Renal cortex interstitium (tissue), 11 donors: ENCODE measurements around the gene OBP2A. TPM values are rescaled to one million over a fixed set of nuclear protein-coding genes. Genes with fewer than 3 reads are reported as not detected.
"Not testable (repeated sequence)": the region's sequence is repeated elsewhere in the genome, so short reads cannot be mapped to it uniquely, and the experiment has no call there.

ENCODE experiments used
- DNase-seq, 11 donors: peaks; one replicate each; pipeline ENCODE4 v3.0.0-alpha.2; 2013; ENCODE audit warnings: low read depth in 9 of 11, low spot score in 4 of 11; ENCODE audit errors: extremely low read depth in 1 of 11
- polyA plus RNA-seq, 3 donors: library from polyadenylated mRNA; unstranded; fragments of 120-200 nt; gene quantifications; one replicate each; pipeline ENCODE4 v1.2.1, GENCODE V29; 2013; ENCODE audit not compliant: insufficient read length in 3 of 3

Gene OBP2A
- polyA plus RNA-seq, 3 donors, result 0.59 TPM; not detected in 2

GRCh38 chr9:135546792-135547617 is 1.1 kb downstream of the OBP2A start:
- not testable (repeated sequence) for DNase-seq

GRCh38 chr9:135547756-135548736 is 2.1 kb downstream of the OBP2A start:
- no peak for DNase-seq

GRCh38 chr9:135549478-135550343 is 3.8 kb downstream of the OBP2A start:
- DNase-seq, result not testable (repeated sequence)

- no peak for DNase-seq
Observed at GRCh38 chr9:135550344-135550918, 4.5 kb downstream of the OBP2A start.

- no peak for DNase-seq
Observed at GRCh38 chr9:135551031-135551430, 5.1 kb downstream of the OBP2A start.

- DNase-seq, result no peak
Observed at GRCh38 chr9:135551456-135551855, 5.5 kb downstream of the OBP2A start.

GRCh38 chr9:135552021-135552697 is 6.2 kb downstream of the OBP2A start:
- DNase-seq, result no peak

GRCh38 chr9:135552698-135553171 is 6.8 kb downstream of the OBP2A start:
- DNase-seq, result no peak

- no peak for DNase-seq
Observed at GRCh38 chr9:135554718-135555117, 8.8 kb downstream of the OBP2A start.

- no peak for DNase-seq
Observed at GRCh38 chr9:135555203-135555602, 9.3 kb downstream of the OBP2A start.

- DNase-seq, result no peak
Observed at GRCh38 chr9:135555910-135556309, 10.0 kb downstream of the OBP2A start.

GRCh38 chr9:135559606-135560005 is 13.7 kb downstream of the OBP2A start:
- no peak for DNase-seq

GRCh38 chr9:135561391-135562234 is 15.7 kb downstream of the OBP2A start, which contains the start of gene PAEP:
PAEP (plus strand) TSS chr9:135561756.
- no peak for DNase-seq

- DNase-seq, result no peak
Observed at GRCh38 chr9:135562235-135562745, 16.4 kb downstream of the OBP2A start.

GRCh38 chr9:135563039-135563476 is 17.1 kb downstream of the OBP2A start:
- no peak for DNase-seq

GRCh38 chr9:135563858-135564257 is 17.9 kb downstream of the OBP2A start:
- no peak for DNase-seq

- DNase-seq, result no peak
Observed at GRCh38 chr9:135565141-135565628, 19.3 kb downstream of the OBP2A start.
